SU-DHL-6 (cell line): ENCODE measurements around the gene AOC2.

Source experiments
- EZH2phosphoT487 ChIP-seq: fragments of 200-600 bp; sonication (generic), shearing (Covaris generic); conservative IDR thresholded peaks from 2 replicates; pipeline ENCODE4 v1.6.1; 2018; ENCODE audit warnings: mild to moderate bottlenecking, antibody characterized with exemption, low read length, moderate library complexity, mixed read lengths
- TF ChIP-seq, protein P1 (sequence below): fragments of 200-600 bp; sonication (generic); IDR thresholded peaks from one replicate; pipeline ENCODE4 v1.5.1; 2017; ENCODE audit warnings: antibody characterized with exemption, mild to moderate bottlenecking, low read length, moderate library complexity; ENCODE audit not compliant: insufficient read depth, poor library complexity, severe bottlenecking

GRCh38 chr17:42843358-42843934 lies 934 bp upstream of the AOC2 start:
- TF ChIP-seq, protein P1, sequence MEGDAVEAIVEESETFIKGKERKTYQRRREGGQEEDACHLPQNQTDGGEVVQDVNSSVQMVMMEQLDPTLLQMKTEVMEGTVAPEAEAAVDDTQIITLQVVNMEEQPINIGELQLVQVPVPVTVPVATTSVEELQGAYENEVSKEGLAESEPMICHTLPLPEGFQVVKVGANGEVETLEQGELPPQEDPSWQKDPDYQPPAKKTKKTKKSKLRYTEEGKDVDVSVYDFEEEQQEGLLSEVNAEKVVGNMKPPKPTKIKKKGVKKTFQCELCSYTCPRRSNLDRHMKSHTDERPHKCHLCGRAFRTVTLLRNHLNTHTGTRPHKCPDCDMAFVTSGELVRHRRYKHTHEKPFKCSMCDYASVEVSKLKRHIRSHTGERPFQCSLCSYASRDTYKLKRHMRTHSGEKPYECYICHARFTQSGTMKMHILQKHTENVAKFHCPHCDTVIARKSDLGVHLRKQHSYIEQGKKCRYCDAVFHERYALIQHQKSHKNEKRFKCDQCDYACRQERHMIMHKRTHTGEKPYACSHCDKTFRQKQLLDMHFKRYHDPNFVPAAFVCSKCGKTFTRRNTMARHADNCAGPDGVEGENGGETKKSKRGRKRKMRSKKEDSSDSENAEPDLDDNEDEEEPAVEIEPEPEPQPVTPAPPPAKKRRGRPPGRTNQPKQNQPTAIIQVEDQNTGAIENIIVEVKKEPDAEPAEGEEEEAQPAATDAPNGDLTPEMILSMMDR = peak; percentile 9
- no peak for TF ChIP-seq EZH2phosphoT487
